ENCODE data around the gene IL1R1.
"Not testable (repeated sequence)": the region's sequence is repeated elsewhere in the genome, so short reads cannot be mapped to it uniquely, and the experiment has no call there.

Gene IL1R1

GRCh38 chr2:102141970-102142828 lies at the start of gene IL1R1:
IL1R1 (plus strand) TSS chr2:102142746; CDS start chr2:102157725, 14,979 bp downstream.
- Histone ChIP-seq H3K36me3 (ENCODE audit: control insufficient read depth, insufficient read depth, low read length, severe bottlenecking) (peaks cover 28% of the 10 kb centered on the region), H3K9me3 (ENCODE audit: control insufficient read depth, low read length) (peaks cover 23% of the 10 kb centered on the region), H3K27me3 (replicated peaks; ENCODE audit: control insufficient read depth, insufficient read depth, low read length) (no peaks in the 10 kb centered on the region), H3K9ac (ENCODE audit: low read length) (peak within 1 kb of the TSS; percentile 99), H3K4me1 (ENCODE audit: control insufficient read depth, insufficient read depth, low read length) (peaks cover 52% of the 10 kb centered on the region), H3K4me3 (ENCODE audit: low read length) (peak within 1 kb of the TSS; percentile 97)
- DNase-seq (ENCODE audit: low read depth), result peak; percentile 93

- no peak overlapping the region for H3K9ac ChIP-seq (ENCODE audit: low read length)
- DNase-seq (ENCODE audit: low read depth), result no peak
- no peaks in the 10 kb centered on the region for H3K27me3 ChIP-seq (replicated peaks; ENCODE audit: control insufficient read depth, insufficient read depth, low read length)
- no peaks in the 10 kb centered on the region for H3K9me3 ChIP-seq (ENCODE audit: control insufficient read depth, low read length)
- no peak overlapping the region for H3K4me3 ChIP-seq (ENCODE audit: low read length)
- peaks cover 7% of the 10 kb centered on the region for H3K4me1 ChIP-seq (ENCODE audit: control insufficient read depth, insufficient read depth, low read length)
- peaks cover 3% of the 10 kb centered on the region for H3K36me3 ChIP-seq (ENCODE audit: control insufficient read depth, insufficient read depth, low read length, severe bottlenecking)
Measured at GRCh38 chr2:102093662-102094061, 48.9 kb upstream of the IL1R1 start.

GRCh38 chr2:102094917-102095316 lies 47.6 kb upstream of the IL1R1 start:
- peaks cover 7% of the 10 kb centered on the region for H3K4me1 ChIP-seq (ENCODE audit: control insufficient read depth, insufficient read depth, low read length)
- H3K36me3 ChIP-seq (ENCODE audit: control insufficient read depth, insufficient read depth, low read length, severe bottlenecking), result peaks cover 3% of the 10 kb centered on the region
- peak; percentile 87 for DNase-seq (ENCODE audit: low read depth)
- no peak overlapping the region for H3K4me3 ChIP-seq (ENCODE audit: low read length)
- H3K9ac ChIP-seq (ENCODE audit: low read length), result no peak overlapping the region
- H3K9me3 ChIP-seq (ENCODE audit: control insufficient read depth, low read length), result no peaks in the 10 kb centered on the region
- H3K27me3 ChIP-seq (replicated peaks; ENCODE audit: control insufficient read depth, insufficient read depth, low read length), result no peaks in the 10 kb centered on the region

- Histone ChIP-seq H3K4me3 (ENCODE audit: low read length) (no peak overlapping the region), H3K27me3 (replicated peaks; ENCODE audit: control insufficient read depth, insufficient read depth, low read length) (no peaks in the 10 kb centered on the region), H3K9ac (ENCODE audit: low read length) (no peak overlapping the region), H3K9me3 (ENCODE audit: control insufficient read depth, low read length) (no peaks in the 10 kb centered on the region), H3K4me1 (ENCODE audit: control insufficient read depth, insufficient read depth, low read length) (peaks cover 18% of the 10 kb centered on the region), H3K36me3 (ENCODE audit: control insufficient read depth, insufficient read depth, low read length, severe bottlenecking) (peaks cover 3% of the 10 kb centered on the region)
- DNase-seq (ENCODE audit: low read depth), result no peak
Measured at GRCh38 chr2:102096103-102096502, 46.4 kb upstream of the IL1R1 start.

- H3K27me3 ChIP-seq (replicated peaks; ENCODE audit: control insufficient read depth, insufficient read depth, low read length), result no peaks in the 10 kb centered on the region
- H3K4me1 ChIP-seq (ENCODE audit: control insufficient read depth, insufficient read depth, low read length), result peaks cover 23% of the 10 kb centered on the region
- no peak for DNase-seq (ENCODE audit: low read depth)
- peaks cover 3% of the 10 kb centered on the region for H3K36me3 ChIP-seq (ENCODE audit: control insufficient read depth, insufficient read depth, low read length, severe bottlenecking)
- no peak overlapping the region for H3K9ac ChIP-seq (ENCODE audit: low read length)
- no peaks in the 10 kb centered on the region for H3K9me3 ChIP-seq (ENCODE audit: control insufficient read depth, low read length)
- no peak overlapping the region for H3K4me3 ChIP-seq (ENCODE audit: low read length)
Measured at GRCh38 chr2:102098756-102099155, 43.8 kb upstream of the IL1R1 start.

GRCh38 chr2:102099536-102100298 lies 42.8 kb upstream of the IL1R1 start:
- Histone ChIP-seq H3K4me3 (ENCODE audit: low read length) (no peak overlapping the region), H3K4me1 (ENCODE audit: control insufficient read depth, insufficient read depth, low read length) (peaks cover 26% of the 10 kb centered on the region), H3K36me3 (ENCODE audit: control insufficient read depth, insufficient read depth, low read length, severe bottlenecking) (peaks cover 3% of the 10 kb centered on the region), H3K9me3 (ENCODE audit: control insufficient read depth, low read length) (no peaks in the 10 kb centered on the region), H3K9ac (ENCODE audit: low read length) (no peak overlapping the region), H3K27me3 (replicated peaks; ENCODE audit: control insufficient read depth, insufficient read depth, low read length) (no peaks in the 10 kb centered on the region)
- peak; percentile 53 for DNase-seq (ENCODE audit: low read depth)

- Histone ChIP-seq H3K9ac (ENCODE audit: low read length) (no peak overlapping the region), H3K27me3 (replicated peaks; ENCODE audit: control insufficient read depth, insufficient read depth, low read length) (no peaks in the 10 kb centered on the region), H3K4me3 (ENCODE audit: low read length) (no peak overlapping the region), H3K9me3 (ENCODE audit: control insufficient read depth, low read length) (no peaks in the 10 kb centered on the region), H3K4me1 (ENCODE audit: control insufficient read depth, insufficient read depth, low read length) (peaks cover 21% of the 10 kb centered on the region), H3K36me3 (ENCODE audit: control insufficient read depth, insufficient read depth, low read length, severe bottlenecking) (peaks cover 3% of the 10 kb centered on the region)
- peak; percentile 63 for DNase-seq (ENCODE audit: low read depth)
Measured at GRCh38 chr2:102100371-102101096, 42.0 kb upstream of the IL1R1 start.

GRCh38 chr2:102101097-102101848 lies 41.3 kb upstream of the IL1R1 start:
- Histone ChIP-seq H3K9ac (ENCODE audit: low read length) (peak overlapping the region; percentile 22), H3K36me3 (ENCODE audit: control insufficient read depth, insufficient read depth, low read length, severe bottlenecking) (peaks cover 3% of the 10 kb centered on the region), H3K4me3 (ENCODE audit: low read length) (no peak overlapping the region), H3K9me3 (ENCODE audit: control insufficient read depth, low read length) (no peaks in the 10 kb centered on the region), H3K4me1 (ENCODE audit: control insufficient read depth, insufficient read depth, low read length) (peaks cover 25% of the 10 kb centered on the region), H3K27me3 (replicated peaks; ENCODE audit: control insufficient read depth, insufficient read depth, low read length) (no peaks in the 10 kb centered on the region)
- no peak for DNase-seq (ENCODE audit: low read depth)

GRCh38 chr2:102101849-102102635 lies 40.5 kb upstream of the IL1R1 start:
- no peak for DNase-seq (ENCODE audit: low read depth)

GRCh38 chr2:102102636-102102948 lies 40.0 kb upstream of the IL1R1 start:
- not testable (repeated sequence) for H3K27me3 ChIP-seq (replicated peaks; ENCODE audit: control insufficient read depth, insufficient read depth, low read length); H3K9me3 ChIP-seq (ENCODE audit: control insufficient read depth, low read length); DNase-seq (ENCODE audit: low read depth); H3K9ac ChIP-seq (ENCODE audit: low read length); H3K4me3 ChIP-seq (ENCODE audit: low read length); H3K36me3 ChIP-seq (ENCODE audit: control insufficient read depth, insufficient read depth, low read length, severe bottlenecking)
- peaks cover 32% of the 10 kb centered on the region for H3K4me1 ChIP-seq (ENCODE audit: control insufficient read depth, insufficient read depth, low read length)

More at GRCh38 chr2:102101849-102102635, 40.5 kb upstream of the IL1R1 start:
- peaks cover 31% of the 10 kb centered on the region for H3K4me1 ChIP-seq (ENCODE audit: control insufficient read depth, insufficient read depth, low read length)
- H3K9ac ChIP-seq (ENCODE audit: low read length), result no peak overlapping the region
- peaks cover 3% of the 10 kb centered on the region for H3K36me3 ChIP-seq (ENCODE audit: control insufficient read depth, insufficient read depth, low read length, severe bottlenecking)
- H3K4me3 ChIP-seq (ENCODE audit: low read length), result no peak overlapping the region
- H3K9me3 ChIP-seq (ENCODE audit: control insufficient read depth, low read length), result no peaks in the 10 kb centered on the region
- no peaks in the 10 kb centered on the region for H3K27me3 ChIP-seq (replicated peaks; ENCODE audit: control insufficient read depth, insufficient read depth, low read length)

Data from adipocyte (in vitro differentiated cells).